Measurements from ENCODE around the gene NF1.
A peak's percentile ranks its signal among the peaks of the same experiment; 100 is the strongest.

Gene NF1

DNA sequence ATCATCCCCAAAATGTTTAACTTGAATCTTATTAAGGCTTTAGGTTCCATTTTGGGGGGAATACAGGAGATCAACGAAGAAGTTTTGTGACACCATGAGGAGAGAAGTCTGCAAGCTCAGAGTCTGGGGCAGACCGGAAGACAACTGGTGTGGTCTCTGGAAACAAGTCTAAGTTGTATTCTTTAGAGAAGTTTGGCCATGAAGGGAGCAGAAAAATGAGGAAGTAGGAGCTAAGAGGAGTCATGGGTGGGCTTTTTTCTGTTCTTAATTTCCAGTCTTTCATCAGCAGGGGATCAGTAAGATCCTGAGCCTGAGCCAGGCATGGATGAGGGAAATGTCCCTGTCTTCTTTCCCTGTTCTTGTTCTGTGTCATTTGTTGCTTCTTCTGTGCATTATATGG lies 35.8 kb upstream of the NF1 start:
- Histone ChIP-seq H3K4me3 (ENCODE audit: extremely low read depth, insufficient read depth, low read length, poor library complexity, severe bottlenecking) (no peak overlapping the region), H3K4me1 (ENCODE audit: control insufficient read depth, insufficient read depth, low read length, poor library complexity, severe bottlenecking) (no peaks in the 10 kb centered on the region), H3K9me3 (ENCODE audit: control insufficient read depth, low read length) (no peaks in the 10 kb centered on the region), H3K36me3 (ENCODE audit: control insufficient read depth, insufficient read depth, low read length) (no peaks in the 10 kb centered on the region), H3K27ac (ENCODE audit: low read depth, low read length, severe bottlenecking) (no peak overlapping the region)
- 94 to 96% methylated on average over 2 of the region's 2 CpGs for WGBS, 2 experiments (ENCODE audit: insufficient coverage in 2 of 2)

DNA sequence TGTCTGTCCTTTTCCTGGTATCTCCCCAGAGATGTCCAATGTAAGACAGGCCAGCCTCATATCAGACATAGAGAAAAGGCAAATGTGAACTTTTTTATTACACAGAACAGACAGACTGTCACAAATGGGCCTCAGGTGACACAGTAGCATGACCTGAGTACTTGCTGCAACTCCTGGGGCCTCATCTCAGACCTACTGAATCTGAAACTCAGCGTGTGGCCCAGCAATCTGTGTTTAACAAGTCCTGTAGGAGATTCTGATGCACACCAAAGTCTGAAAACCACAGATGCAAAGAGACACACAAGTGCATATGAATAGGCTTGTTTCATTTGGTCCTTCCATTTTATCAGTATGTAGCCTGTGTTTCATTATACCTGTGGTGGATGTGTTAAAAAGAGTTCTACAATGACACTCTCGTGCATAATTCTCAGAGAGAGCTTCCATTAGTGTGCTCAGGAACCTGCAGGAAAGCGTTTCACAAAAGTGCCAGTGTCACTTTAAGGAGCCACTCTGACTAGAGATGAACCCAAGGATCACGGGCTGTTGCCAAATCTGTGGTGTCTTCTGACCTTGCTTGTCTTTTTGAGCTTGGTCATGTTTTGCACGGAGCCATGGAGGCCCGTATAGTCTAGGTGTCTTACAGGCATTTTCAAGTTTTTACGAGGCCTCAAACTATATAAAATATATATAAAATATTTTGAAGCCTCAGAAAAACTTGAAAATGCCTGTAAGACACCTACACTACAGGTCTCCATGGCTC lies 33.8 kb upstream of the NF1 start:
- Histone ChIP-seq H3K4me1 (ENCODE audit: control insufficient read depth, insufficient read depth, low read length, poor library complexity, severe bottlenecking) (no peaks in the 10 kb centered on the region), H3K4me3 (ENCODE audit: extremely low read depth, insufficient read depth, low read length, poor library complexity, severe bottlenecking) (no peak overlapping the region), H3K27ac (ENCODE audit: low read depth, low read length, severe bottlenecking) (no peak overlapping the region), H3K9me3 (ENCODE audit: control insufficient read depth, low read length) (no peaks in the 10 kb centered on the region), H3K36me3 (ENCODE audit: control insufficient read depth, insufficient read depth, low read length) (no peaks in the 10 kb centered on the region)
- WGBS, 2 experiments (ENCODE audit: insufficient coverage in 2 of 2) = 78 to 87% methylated on average over 4 to 6 of the region's 7 CpGs

DNA sequence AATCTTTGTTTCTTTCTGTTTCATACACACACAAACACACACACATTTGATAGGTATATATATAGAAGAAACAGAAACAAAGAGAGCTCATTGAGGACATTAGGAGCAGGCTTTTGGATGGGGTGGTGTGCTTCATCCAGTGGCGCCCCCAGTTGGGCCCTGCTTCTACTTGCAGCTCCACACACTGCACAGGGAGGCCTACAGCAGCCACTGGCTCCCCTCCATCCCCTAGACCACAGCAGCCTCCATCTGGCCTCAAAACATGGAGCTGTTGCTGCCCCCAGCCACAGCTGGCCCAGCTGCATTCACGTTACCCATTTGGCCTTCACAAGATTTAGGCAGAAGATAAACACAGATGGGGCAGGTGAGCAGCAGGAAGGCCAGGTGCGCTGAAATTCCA lies 33.1 kb upstream of the NF1 start:
- H3K9me3 ChIP-seq (ENCODE audit: control insufficient read depth, low read length) = no peaks in the 10 kb centered on the region
- H3K4me1 ChIP-seq (ENCODE audit: control insufficient read depth, insufficient read depth, low read length, poor library complexity, severe bottlenecking) = no peaks in the 10 kb centered on the region
- no peaks in the 10 kb centered on the region for H3K36me3 ChIP-seq (ENCODE audit: control insufficient read depth, insufficient read depth, low read length)
- WGBS, 2 experiments (ENCODE audit: insufficient coverage in 2 of 2) = 76% methylated on average over 3 of the region's 3 CpGs; no CpG with 5 or more reads in 1 of the 2 experiments
- no peak overlapping the region for H3K27ac ChIP-seq (ENCODE audit: low read depth, low read length, severe bottlenecking)
- H3K4me3 ChIP-seq (ENCODE audit: extremely low read depth, insufficient read depth, low read length, poor library complexity, severe bottlenecking) = no peak overlapping the region

DNA sequence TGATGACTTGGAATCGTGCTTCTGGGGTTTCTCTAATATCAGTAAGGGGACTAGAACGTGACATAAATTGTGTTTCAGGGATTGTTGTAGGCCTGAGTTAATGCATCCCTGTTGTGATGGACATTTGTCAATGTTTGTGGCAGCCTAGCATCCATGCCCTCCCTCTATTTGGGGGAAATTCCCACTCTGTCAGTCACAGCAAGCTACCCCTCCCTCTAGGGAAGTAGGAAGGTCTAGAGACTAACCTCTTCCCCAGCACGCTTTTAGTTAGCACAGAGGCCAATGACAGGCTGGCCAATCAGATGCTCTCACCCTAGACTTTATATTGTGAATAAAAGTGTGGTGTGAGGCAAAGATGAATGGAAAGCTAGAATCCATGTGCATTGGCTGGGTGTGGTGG lies 32.4 kb upstream of the NF1 start:
- Histone ChIP-seq H3K4me3 (ENCODE audit: extremely low read depth, insufficient read depth, low read length, poor library complexity, severe bottlenecking) (no peak overlapping the region), H3K9me3 (ENCODE audit: control insufficient read depth, low read length) (no peaks in the 10 kb centered on the region), H3K36me3 (ENCODE audit: control insufficient read depth, insufficient read depth, low read length) (no peaks in the 10 kb centered on the region), H3K27ac (ENCODE audit: low read depth, low read length, severe bottlenecking) (no peak overlapping the region), H3K4me1 (ENCODE audit: control insufficient read depth, insufficient read depth, low read length, poor library complexity, severe bottlenecking) (no peaks in the 10 kb centered on the region)
- 63 to 100% methylated on average over 1 to 2 of the region's 3 CpGs for WGBS, 2 experiments (ENCODE audit: insufficient coverage in 2 of 2)

DNA sequence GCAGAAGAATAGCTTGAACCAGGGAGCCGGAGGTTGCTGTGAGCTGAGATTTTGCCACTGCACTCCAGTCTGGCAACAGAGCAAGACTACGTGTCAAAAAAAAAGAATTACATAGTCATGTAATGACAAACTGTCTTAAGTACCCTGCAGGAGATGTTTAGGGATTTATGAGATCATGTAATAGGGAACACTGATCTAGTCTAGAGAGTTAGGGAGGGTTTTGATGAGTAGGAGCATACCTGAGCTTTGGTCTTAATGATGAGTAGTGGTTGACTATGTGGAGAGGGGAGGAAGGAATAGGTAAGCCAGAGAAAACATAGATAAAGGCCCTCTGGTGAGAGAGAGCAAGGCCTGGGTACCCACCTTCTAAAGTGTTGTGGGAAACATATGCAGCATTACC lies 30.1 kb upstream of the NF1 start:
- Histone ChIP-seq H3K4me1 (ENCODE audit: control insufficient read depth, insufficient read depth, low read length, poor library complexity, severe bottlenecking) (peaks cover 6% of the 10 kb centered on the region), H3K36me3 (ENCODE audit: control insufficient read depth, insufficient read depth, low read length) (no peaks in the 10 kb centered on the region), H3K9me3 (ENCODE audit: control insufficient read depth, low read length) (no peaks in the 10 kb centered on the region), H3K27ac (ENCODE audit: low read depth, low read length, severe bottlenecking) (no peak overlapping the region), H3K4me3 (ENCODE audit: extremely low read depth, insufficient read depth, low read length, poor library complexity, severe bottlenecking) (no peak overlapping the region)
- WGBS, 2 experiments (ENCODE audit: insufficient coverage in 2 of 2) = 85 to 100% methylated on average over 1 to 2 of the region's 2 CpGs

DNA sequence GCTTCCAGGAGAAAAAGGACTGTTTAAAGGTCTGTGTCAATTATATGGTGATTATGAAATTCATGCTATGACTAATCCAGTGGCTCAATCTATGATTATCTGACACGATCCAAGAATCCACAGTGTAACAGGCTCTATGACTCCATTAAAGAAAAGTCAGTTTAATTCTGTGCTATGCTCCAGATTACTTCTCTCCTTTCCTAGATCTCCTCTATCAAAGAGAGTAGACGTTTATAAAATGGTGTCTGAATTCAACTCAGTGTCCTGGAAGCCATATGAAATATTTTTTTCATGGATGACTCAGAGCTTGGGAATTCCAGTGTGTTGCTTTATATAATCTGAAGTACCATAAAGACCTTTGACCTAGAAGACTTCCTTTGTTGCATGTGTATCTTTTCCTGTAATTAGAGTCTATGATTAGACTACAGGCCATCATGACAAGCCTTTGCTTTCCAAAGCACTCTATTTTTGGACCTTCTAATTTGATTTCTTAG lies 27.0 kb upstream of the NF1 start:
- H3K36me3 ChIP-seq (ENCODE audit: control insufficient read depth, insufficient read depth, low read length) = no peaks in the 10 kb centered on the region
- no peak overlapping the region for H3K4me3 ChIP-seq (ENCODE audit: extremely low read depth, insufficient read depth, low read length, poor library complexity, severe bottlenecking)
- 100% methylated on average over 1 of the region's 2 CpGs for WGBS, 2 experiments (ENCODE audit: insufficient coverage in 2 of 2)
- peak overlapping the region; percentile 81 for H3K27ac ChIP-seq (ENCODE audit: low read depth, low read length, severe bottlenecking)
- peaks cover 14% of the 10 kb centered on the region for H3K4me1 ChIP-seq (ENCODE audit: control insufficient read depth, insufficient read depth, low read length, poor library complexity, severe bottlenecking)
- H3K9me3 ChIP-seq (ENCODE audit: control insufficient read depth, low read length) = no peaks in the 10 kb centered on the region

DNA sequence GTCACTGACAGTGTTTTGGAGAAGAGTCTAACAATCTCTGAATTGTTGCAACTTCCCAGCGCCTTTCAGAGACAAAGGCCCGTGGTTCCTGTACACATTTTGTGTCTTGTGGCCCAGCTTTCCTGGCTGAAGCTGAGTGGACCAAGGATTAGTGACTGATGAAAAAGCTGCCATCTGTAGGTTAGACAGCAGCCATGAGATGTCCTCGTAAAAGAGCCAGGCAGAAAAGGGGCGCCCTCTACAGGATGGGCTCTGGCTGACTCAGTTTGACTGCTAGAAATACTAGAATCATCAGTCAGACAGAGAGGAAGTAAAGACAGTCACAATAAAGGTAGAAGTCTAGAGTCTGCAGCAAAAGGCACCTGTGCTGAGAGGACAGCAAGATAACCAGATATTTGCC lies 26.5 kb upstream of the NF1 start:
- Histone ChIP-seq H3K27ac (ENCODE audit: low read depth, low read length, severe bottlenecking) (peak overlapping the region; percentile 81), H3K4me1 (ENCODE audit: control insufficient read depth, insufficient read depth, low read length, poor library complexity, severe bottlenecking) (peaks cover 14% of the 10 kb centered on the region), H3K36me3 (ENCODE audit: control insufficient read depth, insufficient read depth, low read length) (no peaks in the 10 kb centered on the region), H3K9me3 (ENCODE audit: control insufficient read depth, low read length) (no peaks in the 10 kb centered on the region), H3K4me3 (ENCODE audit: extremely low read depth, insufficient read depth, low read length, poor library complexity, severe bottlenecking) (no peak overlapping the region)
- 43 to 81% methylated on average over 4 of the region's 4 CpGs for WGBS, 2 experiments (ENCODE audit: insufficient coverage in 2 of 2)

DNA sequence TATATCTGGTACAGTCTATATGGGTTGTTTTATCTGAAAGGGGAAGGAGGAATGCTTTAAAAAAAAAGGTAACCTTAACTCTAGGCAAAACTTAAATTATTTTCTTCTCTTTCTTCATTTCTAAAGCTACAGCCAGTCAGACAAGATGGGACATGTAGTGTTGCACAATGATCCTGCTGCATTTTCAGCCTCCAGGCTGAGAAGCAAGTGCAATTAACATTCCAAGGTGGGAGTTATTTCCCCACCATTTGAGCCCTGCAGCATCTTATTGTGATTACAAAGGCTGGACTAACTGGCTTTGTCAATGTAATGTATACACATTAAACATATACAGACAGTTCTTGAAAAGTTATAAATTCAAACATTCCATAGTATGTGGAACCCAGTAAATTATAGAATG lies 22.6 kb upstream of the NF1 start:
- peaks cover 14% of the 10 kb centered on the region for H3K4me1 ChIP-seq (ENCODE audit: control insufficient read depth, insufficient read depth, low read length, poor library complexity, severe bottlenecking)
- no peaks in the 10 kb centered on the region for H3K9me3 ChIP-seq (ENCODE audit: control insufficient read depth, low read length)
- no peak overlapping the region for H3K4me3 ChIP-seq (ENCODE audit: extremely low read depth, insufficient read depth, low read length, poor library complexity, severe bottlenecking)
- no peak overlapping the region for H3K27ac ChIP-seq (ENCODE audit: low read depth, low read length, severe bottlenecking)
- H3K36me3 ChIP-seq (ENCODE audit: control insufficient read depth, insufficient read depth, low read length) = no peaks in the 10 kb centered on the region

DNA sequence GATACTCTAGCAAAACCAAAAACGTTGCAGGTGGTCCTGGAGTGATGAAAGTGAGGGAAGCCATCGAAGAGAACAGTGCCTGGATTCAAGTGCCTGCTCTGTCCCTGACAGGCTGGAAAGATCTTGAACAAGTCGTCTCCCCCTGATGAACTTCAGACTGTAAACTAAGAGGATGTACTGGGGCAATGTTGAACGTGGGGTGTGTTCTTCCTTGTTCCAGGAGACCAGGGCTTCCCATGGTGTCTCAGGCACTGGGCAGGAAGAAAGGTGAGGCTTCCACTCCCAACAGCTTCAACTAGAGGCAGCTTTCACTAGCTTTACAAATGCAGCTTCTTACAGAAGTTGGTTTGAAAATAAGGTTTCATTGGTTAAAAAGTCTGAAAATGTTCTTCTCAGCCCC lies 21.4 kb upstream of the NF1 start:
- 67 to 71% methylated on average over 1 to 4 of the region's 4 CpGs for WGBS, 2 experiments (ENCODE audit: insufficient coverage in 2 of 2)
- Histone ChIP-seq H3K9me3 (ENCODE audit: control insufficient read depth, low read length) (no peaks in the 10 kb centered on the region), H3K27ac (ENCODE audit: low read depth, low read length, severe bottlenecking) (no peak overlapping the region), H3K4me1 (ENCODE audit: control insufficient read depth, insufficient read depth, low read length, poor library complexity, severe bottlenecking) (peaks cover 9% of the 10 kb centered on the region), H3K4me3 (ENCODE audit: extremely low read depth, insufficient read depth, low read length, poor library complexity, severe bottlenecking) (no peak overlapping the region), H3K36me3 (ENCODE audit: control insufficient read depth, insufficient read depth, low read length) (no peaks in the 10 kb centered on the region)

DNA sequence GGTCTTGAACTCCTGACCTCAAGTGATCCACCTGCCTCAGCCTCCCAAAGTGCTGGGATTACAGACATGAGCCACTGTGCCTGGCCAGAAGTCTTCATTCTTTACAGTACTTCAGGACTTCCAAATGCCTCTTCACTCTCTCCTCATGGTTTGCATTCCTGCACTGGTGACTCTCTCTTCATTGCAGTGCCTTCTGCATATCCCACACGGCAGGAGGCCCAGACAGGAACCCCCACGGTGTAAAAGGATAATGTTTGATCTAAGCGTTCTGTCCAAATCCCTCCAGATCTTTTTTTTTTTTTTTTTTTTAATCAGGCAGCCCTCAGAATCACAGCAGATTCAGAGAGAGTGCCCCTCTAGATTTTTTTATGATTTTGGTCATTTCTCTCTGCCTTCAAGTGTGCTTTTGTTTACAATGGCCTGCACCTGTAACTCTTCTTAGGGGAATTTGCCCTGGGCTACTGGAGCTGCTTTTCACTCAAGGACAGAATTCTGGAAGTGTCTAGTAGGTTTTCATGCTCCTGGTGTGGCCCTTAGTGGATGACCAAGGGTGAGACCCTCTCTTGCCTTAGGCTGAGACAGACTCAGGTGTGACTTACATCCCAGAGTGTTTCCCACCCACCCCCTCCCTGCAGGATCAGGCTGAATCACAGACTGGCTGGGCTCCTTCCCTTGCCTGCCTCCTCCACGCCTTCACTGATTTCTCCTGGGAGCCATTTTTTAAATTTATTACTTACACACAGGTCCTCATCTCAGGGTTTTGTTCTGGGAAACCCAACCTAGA lies 19.8 kb upstream of the NF1 start:
- WGBS, 2 experiments (ENCODE audit: insufficient coverage in 2 of 2) = 89% methylated on average over 1 of the region's 4 CpGs; no CpG with 5 or more reads in 1 of the 2 experiments
- Histone ChIP-seq H3K4me1 (ENCODE audit: control insufficient read depth, insufficient read depth, low read length, poor library complexity, severe bottlenecking) (peaks cover 8% of the 10 kb centered on the region), H3K27ac (ENCODE audit: low read depth, low read length, severe bottlenecking) (no peak overlapping the region), H3K4me3 (ENCODE audit: extremely low read depth, insufficient read depth, low read length, poor library complexity, severe bottlenecking) (no peak overlapping the region), H3K9me3 (ENCODE audit: control insufficient read depth, low read length) (no peaks in the 10 kb centered on the region), H3K36me3 (ENCODE audit: control insufficient read depth, insufficient read depth, low read length) (no peaks in the 10 kb centered on the region)

DNA sequence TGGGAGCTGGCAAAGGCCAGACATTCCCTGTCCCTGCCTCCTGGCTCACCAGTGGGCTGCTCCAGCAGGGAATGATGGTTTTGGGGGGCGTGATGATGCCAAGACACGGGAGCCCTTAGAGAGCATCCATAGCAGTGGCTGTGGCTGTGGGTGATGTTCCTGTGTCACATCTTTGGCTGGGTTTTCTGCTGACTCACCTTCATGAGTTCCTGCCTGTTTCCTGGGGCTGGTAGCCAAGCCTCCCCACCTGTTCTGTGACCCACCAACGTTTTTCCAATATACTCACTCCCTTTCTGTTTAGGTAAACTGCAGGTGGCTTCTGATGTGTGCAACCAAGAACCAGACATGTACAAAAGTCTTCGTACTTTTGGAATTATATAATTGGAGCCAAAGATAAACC lies 16.5 kb upstream of the NF1 start:
- WGBS, 2 experiments (ENCODE audit: insufficient coverage in 2 of 2) = 93 to 100% methylated on average over 2 to 3 of the region's 4 CpGs
- no peak overlapping the region for H3K4me3 ChIP-seq (ENCODE audit: extremely low read depth, insufficient read depth, low read length, poor library complexity, severe bottlenecking)

More for the DNA sequence above, 16.5 kb upstream of the NF1 start:
- H3K9me3 ChIP-seq (ENCODE audit: control insufficient read depth, low read length) = no peaks in the 10 kb centered on the region
- no peaks in the 10 kb centered on the region for H3K36me3 ChIP-seq (ENCODE audit: control insufficient read depth, insufficient read depth, low read length)
- H3K27ac ChIP-seq (ENCODE audit: low read depth, low read length, severe bottlenecking) = no peak overlapping the region
- H3K4me1 ChIP-seq (ENCODE audit: control insufficient read depth, insufficient read depth, low read length, poor library complexity, severe bottlenecking) = no peaks in the 10 kb centered on the region

Measured in mesodermal cell (in vitro differentiated cells).